ENCODE results near the gene IRF4.

- TF ChIP-seq, protein P1, sequence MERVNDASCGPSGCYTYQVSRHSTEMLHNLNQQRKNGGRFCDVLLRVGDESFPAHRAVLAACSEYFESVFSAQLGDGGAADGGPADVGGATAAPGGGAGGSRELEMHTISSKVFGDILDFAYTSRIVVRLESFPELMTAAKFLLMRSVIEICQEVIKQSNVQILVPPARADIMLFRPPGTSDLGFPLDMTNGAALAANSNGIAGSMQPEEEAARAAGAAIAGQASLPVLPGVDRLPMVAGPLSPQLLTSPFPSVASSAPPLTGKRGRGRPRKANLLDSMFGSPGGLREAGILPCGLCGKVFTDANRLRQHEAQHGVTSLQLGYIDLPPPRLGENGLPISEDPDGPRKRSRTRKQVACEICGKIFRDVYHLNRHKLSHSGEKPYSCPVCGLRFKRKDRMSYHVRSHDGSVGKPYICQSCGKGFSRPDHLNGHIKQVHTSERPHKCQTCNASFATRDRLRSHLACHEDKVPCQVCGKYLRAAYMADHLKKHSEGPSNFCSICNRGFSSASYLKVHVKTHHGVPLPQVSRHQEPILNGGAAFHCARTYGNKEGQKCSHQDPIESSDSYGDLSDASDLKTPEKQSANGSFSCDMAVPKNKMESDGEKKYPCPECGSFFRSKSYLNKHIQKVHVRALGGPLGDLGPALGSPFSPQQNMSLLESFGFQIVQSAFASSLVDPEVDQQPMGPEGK (CRISPR knock-in tag; IDR thresholded peaks at IDR 0.05; ENCODE audit: borderline replicate concordance) = no peak
- TF ChIP-seq, protein P2, sequence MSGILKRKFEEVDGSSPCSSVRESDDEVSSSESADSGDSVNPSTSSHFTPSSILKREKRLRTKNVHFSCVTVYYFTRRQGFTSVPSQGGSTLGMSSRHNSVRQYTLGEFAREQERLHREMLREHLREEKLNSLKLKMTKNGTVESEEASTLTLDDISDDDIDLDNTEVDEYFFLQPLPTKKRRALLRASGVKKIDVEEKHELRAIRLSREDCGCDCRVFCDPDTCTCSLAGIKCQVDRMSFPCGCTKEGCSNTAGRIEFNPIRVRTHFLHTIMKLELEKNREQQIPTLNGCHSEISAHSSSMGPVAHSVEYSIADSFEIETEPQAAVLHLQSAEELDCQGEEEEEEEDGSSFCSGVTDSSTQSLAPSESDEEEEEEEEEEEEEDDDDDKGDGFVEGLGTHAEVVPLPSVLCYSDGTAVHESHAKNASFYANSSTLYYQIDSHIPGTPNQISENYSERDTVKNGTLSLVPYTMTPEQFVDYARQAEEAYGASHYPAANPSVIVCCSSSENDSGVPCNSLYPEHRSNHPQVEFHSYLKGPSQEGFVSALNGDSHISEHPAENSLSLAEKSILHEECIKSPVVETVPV (CRISPR knock-in tag; IDR thresholded peaks at IDR 0.05) = no peak
- TF ChIP-seq SNAI2 (CRISPR knock-in tag; IDR thresholded peaks at IDR 0.05) (no peak), CREB5 (CRISPR knock-in tag; IDR thresholded peaks at IDR 0.05; ENCODE audit: low read depth) (no peak), ZFP3 (CRISPR knock-in tag; IDR thresholded peaks at IDR 0.05) (no peak), ZNF8 (CRISPR knock-in tag; IDR thresholded peaks at IDR 0.05) (no peak), PPARA (CRISPR knock-in tag; IDR thresholded peaks at IDR 0.05; ENCODE audit: borderline replicate concordance) (no peak), BACH2 (CRISPR knock-in tag; IDR thresholded peaks at IDR 0.05; ENCODE audit: borderline replicate concordance) (no peak), GLIS3 (CRISPR knock-in tag; IDR thresholded peaks at IDR 0.05) (no peak), RARB (CRISPR knock-in tag; IDR thresholded peaks at IDR 0.05) (no peak), ISL1 (CRISPR knock-in tag; IDR thresholded peaks at IDR 0.05) (no peak), ESRRG (CRISPR knock-in tag; IDR thresholded peaks at IDR 0.05) (no peak)
- TF ChIP-seq, protein P3, sequence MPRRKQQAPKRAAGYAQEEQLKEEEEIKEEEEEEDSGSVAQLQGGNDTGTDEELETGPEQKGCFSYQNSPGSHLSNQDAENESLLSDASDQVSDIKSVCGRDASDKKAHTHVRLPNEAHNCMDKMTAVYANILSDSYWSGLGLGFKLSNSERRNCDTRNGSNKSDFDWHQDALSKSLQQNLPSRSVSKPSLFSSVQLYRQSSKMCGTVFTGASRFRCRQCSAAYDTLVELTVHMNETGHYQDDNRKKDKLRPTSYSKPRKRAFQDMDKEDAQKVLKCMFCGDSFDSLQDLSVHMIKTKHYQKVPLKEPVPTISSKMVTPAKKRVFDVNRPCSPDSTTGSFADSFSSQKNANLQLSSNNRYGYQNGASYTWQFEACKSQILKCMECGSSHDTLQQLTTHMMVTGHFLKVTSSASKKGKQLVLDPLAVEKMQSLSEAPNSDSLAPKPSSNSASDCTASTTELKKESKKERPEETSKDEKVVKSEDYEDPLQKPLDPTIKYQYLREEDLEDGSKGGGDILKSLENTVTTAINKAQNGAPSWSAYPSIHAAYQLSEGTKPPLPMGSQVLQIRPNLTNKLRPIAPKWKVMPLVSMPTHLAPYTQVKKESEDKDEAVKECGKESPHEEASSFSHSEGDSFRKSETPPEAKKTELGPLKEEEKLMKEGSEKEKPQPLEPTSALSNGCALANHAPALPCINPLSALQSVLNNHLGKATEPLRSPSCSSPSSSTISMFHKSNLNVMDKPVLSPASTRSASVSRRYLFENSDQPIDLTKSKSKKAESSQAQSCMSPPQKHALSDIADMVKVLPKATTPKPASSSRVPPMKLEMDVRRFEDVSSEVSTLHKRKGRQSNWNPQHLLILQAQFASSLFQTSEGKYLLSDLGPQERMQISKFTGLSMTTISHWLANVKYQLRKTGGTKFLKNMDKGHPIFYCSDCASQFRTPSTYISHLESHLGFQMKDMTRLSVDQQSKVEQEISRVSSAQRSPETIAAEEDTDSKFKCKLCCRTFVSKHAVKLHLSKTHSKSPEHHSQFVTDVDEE (CRISPR knock-in tag; IDR thresholded peaks at IDR 0.05) = no peak
Measured at GRCh38 chr6:396126-396520, 4.6 kb downstream of the IRF4 start.

Measured in SK-N-SH treated with all-trans-retinoic acid at 6 μM for 48 hours (cell line).